Mammary epithelial cell (primary cell): ENCODE data around the gene RPL41.

ENCODE experiments used
- CTCF ChIP-seq, 2 donors: IDR thresholded peaks in 1 of 2; conservative IDR thresholded peaks in 1 of 2; 2 replicates each; pipeline ENCODE4 v1.5.1; 2011 to 2012; ENCODE audit warnings: inconsistent platforms in 2 of 2, low read length in 2 of 2, mild to moderate bottlenecking in 2 of 2, control low read depth in 1 of 2, low read depth in 1 of 2; ENCODE audit not compliant: insufficient read depth in 1 of 2; ENCODE audit errors: extremely low read depth in 1 of 2
- EZH2 ChIP-seq: IDR thresholded peaks from 2 replicates; pipeline ENCODE4 v1.6.1; 2012; ENCODE audit warnings: low read length, inconsistent platforms, borderline replicate concordance

GRCh38 chr12:56116267-56117081 is at the start of gene RPL41:
- TF ChIP-seq CTCF (conservative IDR thresholded peaks at IDR 0.05 in 1 of 2, IDR thresholded peaks at IDR 0.05 in 1 of 2; ENCODE audit: extremely low read depth in 1 of 2, insufficient read depth in 1 of 2, low read depth in 1 of 2, low read length in 2 of 2) (no peak), EZH2 (no peak)
